Activated CD4-positive, alpha-beta T cell treated with anti-CD3 and anti-CD28 coated beads for 4 hours (primary cell): Measurements from ENCODE around the gene MTERF2.
"Not testable (repeated sequence)": the region's sequence is repeated elsewhere in the genome, so short reads cannot be mapped to it uniquely, and the experiment has no call there.

Experiments used
- DNase-seq, 2 donors: peaks; one replicate each; pipeline ENCODE4 v3.0.0-alpha.2; 2020

The MTERF2 gene

DNA sequence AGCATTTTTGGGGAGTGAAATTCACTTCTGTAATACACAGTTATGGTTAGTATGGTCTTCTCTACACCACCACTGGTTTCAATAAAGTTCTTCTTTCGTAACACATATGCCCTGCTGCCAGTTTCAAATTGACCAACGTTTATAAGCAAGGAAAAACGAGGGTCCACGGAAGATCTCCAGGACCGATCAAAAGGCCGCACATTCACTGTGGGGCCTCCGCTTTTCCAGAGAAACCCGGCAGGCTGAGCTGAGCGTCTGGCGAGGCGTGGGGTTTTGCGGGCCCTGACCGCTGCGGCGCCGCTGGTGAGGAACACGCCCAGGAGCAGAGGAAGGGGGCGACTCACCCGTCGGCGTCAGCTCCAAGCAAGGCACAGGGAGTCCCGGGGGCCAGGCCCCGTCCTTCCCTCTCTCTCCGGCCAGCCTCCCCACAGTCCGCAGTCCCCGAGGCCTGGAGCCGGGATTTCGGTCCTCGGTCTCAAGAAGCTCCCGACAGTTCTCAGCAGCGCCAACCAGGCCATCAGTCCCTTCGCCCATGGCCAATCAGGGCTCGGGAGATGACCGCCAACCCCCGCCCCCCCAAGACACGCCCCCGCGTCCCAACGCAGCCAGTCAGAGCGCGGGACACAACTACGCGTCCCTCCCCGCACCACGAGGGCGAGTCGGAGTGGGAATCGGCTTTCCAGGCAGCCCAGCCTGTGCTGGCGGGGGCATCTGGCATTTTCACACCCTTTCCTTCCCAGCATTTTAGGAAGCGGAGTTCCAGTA is at the start of gene MTERF2:
TSS of gene MTERF2 (minus strand) at position 522 of the 765 bp plus-strand sequence. CDS start 8,432 bp downstream, outside the sequence.
- peak; percentile 71 to 76 for DNase-seq

GRCh38 chr12:107035733-107036132 is 48.8 kb upstream of the MTERF2 start:
- DNase-seq = no peak

DNA sequence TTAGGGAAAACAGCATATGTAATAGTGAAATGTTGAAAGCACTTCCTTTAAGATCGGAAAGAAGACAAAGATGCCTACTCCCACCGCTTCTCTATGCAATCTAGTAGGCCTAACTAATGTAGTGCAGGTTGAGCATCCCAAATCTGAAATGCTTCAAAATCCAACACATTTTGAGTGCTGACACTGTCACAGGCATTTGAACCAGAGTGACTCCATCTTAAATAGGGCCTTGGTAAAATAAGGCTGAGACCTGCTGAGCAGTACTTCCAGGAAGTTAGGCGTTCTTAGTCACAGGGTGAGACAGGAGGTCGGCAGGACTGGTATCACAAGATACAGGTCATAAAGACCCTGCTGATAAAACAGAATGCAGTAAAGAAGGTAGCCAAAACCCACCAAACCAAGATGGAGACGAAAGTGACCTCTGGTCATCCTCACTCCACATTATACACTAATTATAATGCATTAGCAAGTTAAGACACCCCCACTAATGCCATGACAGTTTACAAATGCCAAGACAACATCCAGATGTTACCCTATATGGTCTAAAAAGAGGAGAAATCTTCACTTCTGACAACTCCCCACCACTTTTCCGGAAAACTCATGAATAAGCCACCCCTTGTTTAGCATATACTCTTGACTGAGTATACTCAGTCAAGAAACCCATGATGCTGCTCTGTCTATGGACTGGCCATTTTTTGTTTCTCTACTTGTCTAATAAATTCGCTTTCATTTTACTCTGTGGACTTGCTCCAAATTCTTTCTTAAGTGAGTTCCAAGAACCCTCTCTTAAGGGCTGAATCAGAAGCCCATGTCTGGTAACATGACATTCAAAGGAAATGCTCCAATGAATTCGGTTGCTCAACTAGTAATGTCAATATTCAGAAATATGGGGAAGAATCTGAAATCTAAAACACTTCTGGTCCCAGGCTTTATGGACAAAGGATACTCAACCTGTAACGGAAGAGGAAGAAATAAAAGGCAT is 47.1 kb upstream of the MTERF2 start:
- no peak for DNase-seq

DNA sequence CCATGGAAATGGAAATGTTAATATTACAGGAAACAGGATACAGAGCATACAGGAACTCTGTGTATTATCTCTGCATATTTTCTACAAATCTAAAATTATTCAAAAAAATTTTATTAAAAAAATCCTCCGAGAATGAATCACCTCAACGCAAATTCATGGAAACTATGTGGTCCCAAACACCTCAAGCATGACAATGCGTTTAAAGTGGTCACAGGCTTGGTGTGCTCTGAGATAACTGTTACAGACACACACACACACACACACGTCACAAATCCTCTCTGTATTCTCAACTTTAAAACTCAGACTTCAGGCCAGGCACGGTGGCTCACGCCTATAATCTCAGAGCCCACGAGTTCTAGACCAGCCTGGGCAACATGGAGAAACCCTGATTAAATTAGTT is 45.3 kb upstream of the MTERF2 start:
- DNase-seq = no peak

DNA sequence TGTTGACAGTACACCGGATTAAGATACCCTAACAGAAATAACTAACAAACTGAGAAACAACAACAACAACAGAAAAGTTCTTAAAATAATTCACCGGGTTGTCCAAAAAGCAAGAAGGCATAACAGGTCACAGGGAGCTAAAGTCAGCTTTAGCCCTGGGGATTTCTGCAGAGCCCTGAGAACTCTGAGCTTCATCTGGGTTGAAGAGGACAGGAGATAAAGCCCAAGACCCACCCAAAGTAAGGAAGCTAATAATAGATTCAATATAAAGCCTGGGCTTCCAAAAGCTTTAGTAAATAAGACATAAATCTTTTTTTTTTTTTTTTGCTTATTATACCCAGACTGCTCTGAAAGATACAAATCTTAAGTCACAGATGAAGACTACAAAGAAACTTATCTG is 44.1 kb upstream of the MTERF2 start:
- no peak for DNase-seq

GRCh38 chr12:107029081-107029480 is 42.1 kb upstream of the MTERF2 start:
- no peak for DNase-seq

- peak; percentile 4 to 8 for DNase-seq
Measured at GRCh38 chr12:107027636-107028053, 40.7 kb upstream of the MTERF2 start.

- DNase-seq = no peak
Measured at GRCh38 chr12:107026806-107027635, 40.1 kb upstream of the MTERF2 start.

DNA sequence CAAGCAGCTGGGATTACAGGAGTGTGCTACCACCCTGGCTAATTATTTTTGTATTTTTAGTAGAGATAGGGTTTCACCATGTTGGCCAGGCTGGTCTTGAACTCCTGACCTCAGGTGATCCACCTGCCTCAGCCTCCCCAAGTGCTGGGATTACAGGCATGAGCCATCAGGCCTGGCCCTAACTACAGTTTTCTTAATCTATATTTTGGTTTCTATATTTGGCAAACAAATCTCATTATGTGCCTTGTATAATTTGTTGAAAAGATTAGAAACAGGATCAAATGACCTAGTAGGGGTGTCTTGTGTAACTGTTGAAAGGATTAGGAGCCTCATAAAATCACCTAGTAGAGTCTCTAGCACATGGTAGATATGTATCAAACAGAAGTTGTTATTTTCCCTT is 39.4 kb upstream of the MTERF2 start:
- DNase-seq = not testable (repeated sequence)

DNA sequence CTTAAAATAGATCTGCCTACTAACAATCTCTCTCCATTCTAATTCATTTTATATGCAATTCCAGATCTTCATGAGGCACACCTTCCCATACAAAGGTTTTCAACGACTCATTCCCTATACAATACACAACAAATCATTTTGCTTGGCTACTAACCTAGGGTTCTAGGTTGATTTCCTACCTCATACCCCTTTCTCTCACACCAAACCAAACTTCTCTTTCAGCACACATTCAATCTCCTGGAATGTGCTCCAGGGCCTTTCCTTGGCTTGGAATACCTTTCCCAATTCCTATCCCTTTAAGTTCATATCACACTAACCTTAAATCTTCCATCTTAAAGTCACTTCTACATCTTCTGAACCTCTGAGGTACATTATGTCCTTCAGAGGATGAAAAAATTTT is 38.7 kb upstream of the MTERF2 start:
- DNase-seq = no peak

DNA sequence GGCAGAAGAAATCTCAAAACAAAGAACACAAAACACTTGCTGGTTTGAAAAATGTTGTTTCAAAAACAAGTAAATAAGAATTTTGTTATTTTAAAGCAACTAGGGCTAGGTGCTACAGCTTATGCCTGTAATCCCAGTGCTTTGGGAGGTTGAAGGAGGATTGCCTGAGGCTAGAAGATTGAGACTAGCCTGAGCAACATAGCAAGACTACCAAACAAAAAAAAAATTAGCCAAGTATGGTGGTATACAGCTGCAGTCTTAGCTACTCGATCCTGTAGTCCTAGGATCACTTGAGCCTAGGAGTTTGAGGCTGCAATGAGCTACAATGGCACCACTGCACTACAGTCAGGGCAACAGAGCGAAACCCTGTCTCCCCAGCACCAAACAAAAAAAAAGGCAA is 32.6 kb upstream of the MTERF2 start:
- DNase-seq = no peak

GRCh38 chr12:107017042-107017441 is 30.1 kb upstream of the MTERF2 start:
- DNase-seq = no peak

- DNase-seq = peak in 1 of 2 donors; percentile 6
Measured at GRCh38 chr12:107014055-107014454, 27.1 kb upstream of the MTERF2 start.

- no peak for DNase-seq
Measured at GRCh38 chr12:107012736-107013425, 25.9 kb upstream of the MTERF2 start.

- DNase-seq = no peak
Measured at GRCh38 chr12:107011519-107011918, 24.6 kb upstream of the MTERF2 start.

DNA sequence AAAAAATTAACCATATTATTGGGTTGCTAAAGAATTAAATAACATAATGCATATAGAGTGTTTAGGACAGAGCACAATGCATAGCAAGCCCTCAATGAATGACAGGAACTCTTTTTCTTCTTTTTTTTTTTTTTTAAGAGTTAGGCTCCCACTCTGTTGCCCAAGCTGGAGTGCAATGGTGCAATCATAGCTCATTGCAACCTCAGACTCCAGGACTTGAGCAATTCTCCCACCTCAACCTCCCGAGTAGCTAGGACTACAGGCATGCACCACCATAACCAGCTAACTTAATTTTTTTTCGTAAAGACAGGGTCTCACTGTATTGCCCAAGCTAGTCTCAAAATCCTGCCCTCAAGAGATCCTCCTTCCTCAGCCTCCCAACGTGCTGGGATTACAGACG is 20.5 kb upstream of the MTERF2 start:
- DNase-seq = no peak

- DNase-seq = not testable (repeated sequence)
Measured at GRCh38 chr12:107002665-107003064, 15.7 kb upstream of the MTERF2 start.

- no peak for DNase-seq
Measured at GRCh38 chr12:106999446-106999845, 12.5 kb upstream of the MTERF2 start.

- DNase-seq = no peak
Measured at GRCh38 chr12:106997916-106998315, 11.0 kb upstream of the MTERF2 start.

DNA sequence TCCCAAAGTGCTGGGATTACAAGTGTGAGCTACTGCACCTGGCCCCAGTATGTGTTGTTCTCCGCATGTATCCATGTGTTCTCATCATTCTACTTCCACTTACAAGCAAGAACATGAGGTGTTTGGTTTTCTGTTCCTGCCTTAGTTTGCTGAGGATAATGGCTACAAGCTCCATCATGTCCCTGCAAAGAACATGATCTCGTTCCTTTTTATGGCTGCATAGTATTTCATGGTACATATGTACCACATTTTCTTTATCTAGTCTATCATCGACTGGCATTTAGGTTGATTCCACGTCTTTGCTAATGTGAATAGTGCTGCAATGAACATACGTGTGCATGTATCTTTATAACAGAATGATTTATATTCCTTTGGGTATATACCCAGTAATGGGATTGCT is 9.2 kb upstream of the MTERF2 start:
- DNase-seq = not testable (repeated sequence)

DNA sequence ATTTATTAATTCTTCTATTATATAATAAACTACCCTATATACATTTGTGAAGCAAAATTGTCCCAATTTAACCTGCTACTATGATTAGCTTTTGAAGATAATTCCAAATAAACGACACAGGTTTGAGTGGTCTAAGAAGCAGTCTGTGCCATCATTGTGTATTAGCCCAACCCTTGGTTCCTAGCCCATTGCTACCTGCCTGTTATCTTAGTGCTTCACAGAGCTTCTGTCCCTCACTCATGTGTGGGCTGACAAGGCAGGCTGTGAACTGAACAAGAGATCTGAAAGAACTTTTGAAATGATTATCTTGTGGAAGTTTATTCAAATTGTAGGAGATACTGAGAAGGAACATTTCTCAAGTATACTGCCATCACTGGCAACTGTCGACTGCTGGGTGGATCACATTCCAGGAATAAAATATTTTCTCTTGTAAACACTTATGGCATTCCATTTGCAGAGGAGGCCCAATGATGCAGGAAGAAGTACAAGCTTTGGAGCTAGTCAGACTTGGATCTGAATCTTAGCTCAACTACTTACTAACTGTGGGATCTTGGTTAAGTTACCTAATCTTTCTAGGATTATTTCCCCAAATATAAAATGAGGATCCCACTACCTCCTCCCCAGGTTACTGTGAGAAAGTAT is 7.8 kb upstream of the MTERF2 start:
- no peak for DNase-seq

- no peak for DNase-seq
Measured at GRCh38 chr12:106987846-106988245, 900 bp upstream of the MTERF2 start.
